HCT116 (cell line): Measurements from ENCODE around the gene CDH1. TPM values are rescaled to one million over a fixed set of nuclear protein-coding genes. Genes with fewer than 3 reads are reported as not detected.

Source experiments
- ATAC-seq: fragments of 200-7000 bp; cut with Tn5 transposase; 2 replicates; pipeline ENCODE4 v1.9.1; 2020; ENCODE audit warnings: mild to moderate bottlenecking, moderate library complexity
- BruUV-seq: library from RNA; stranded (reverse); fragments of 400-500 nt; replicated peaks from 2 replicates; lab custom pipeline; 2021; lab: Mats Ljungman, UMichigan
- CTCF ChIA-PET: fragments of 300-600 bp; sonication (Branson Sonifier 250); formaldehyde crosslinking; loops from one replicate; lab custom pipeline; 2021; ENCODE audit warnings: antibody characterized with exemption; lab: Charles Lee
- POLR2A ChIA-PET: fragments of 300-600, 350-600 bp; sonication (Branson Sonifier 250); formaldehyde crosslinking; loops from one replicate; lab custom pipeline; 2021; ENCODE audit warnings: antibody characterized with exemption; lab: Charles Lee
- RAD21 ChIA-PET, 2 experiments: fragments of 300-600 bp; sonication (Branson Sonifier 250); formaldehyde crosslinking; loops; one replicate each; lab custom pipeline; 2023; ENCODE audit warnings: low total read pairs in 2 of 2; ENCODE audit not compliant: uncharacterized antibody in 2 of 2, unreplicated experiment in 2 of 2, low non-redundant PET in 1 of 2; lab: Charles Lee
- DNase-seq: peaks from one replicate; pipeline ENCODE4 v3.0.0-alpha.2; 2010; ENCODE audit warnings: low read depth, low spot score
- H2AFZ ChIP-seq: fragments of 200-600 bp; shearing (Covaris generic), sonication (generic); 2 replicates; pipeline ENCODE4 v1.6.1; 2017; ENCODE audit warnings: low read depth, mixed run types, mixed read lengths, antibody characterized with exemption, low read length; ENCODE audit not compliant: poor library complexity, severe bottlenecking
- H3K27ac ChIP-seq: 2 replicates; pipeline ENCODE4 v1.5.1; 2012; ENCODE audit warnings: low read depth, low read length
- H3K27me3 ChIP-seq: fragments of 200-600 bp; sonication (generic); 2 replicates; pipeline ENCODE4 v1.6.1; 2016; ENCODE audit warnings: mixed run types, low read length, mixed read lengths; ENCODE audit not compliant: insufficient read depth
- H3K36me3 ChIP-seq, 2 experiments: fragments of 200-500 bp in 1 of 2; fragments of 200-600 bp in 1 of 2; sonication (Bioruptor generic) in 1 of 2; sonication (generic) in 1 of 2; 2 replicates each; pipeline versions ENCODE4 v1.5.1 to v1.6.1; 2014 to 2016; ENCODE audit warnings: low read length in 2 of 2, inconsistent platforms in 1 of 2, mixed read lengths in 1 of 2, mixed run types in 1 of 2; ENCODE audit not compliant: insufficient read depth in 2 of 2, control insufficient read depth in 1 of 2
- H3K4me1 ChIP-seq, 2 experiments: fragments of 200-600 bp in 1 of 2; sonication (generic) in 1 of 2; 2 replicates each; pipeline versions ENCODE4 v1.5.1 to v1.6.1; 2012 to 2017; ENCODE audit warnings: low read length in 2 of 2, inconsistent platforms in 1 of 2, mild to moderate bottlenecking in 1 of 2, mixed read lengths in 1 of 2, mixed run types in 1 of 2, moderate library complexity in 1 of 2; ENCODE audit not compliant: insufficient read depth in 2 of 2, control insufficient read depth in 1 of 2
- H3K4me2 ChIP-seq: fragments of 200-600 bp; sonication (generic); 2 replicates; pipeline ENCODE4 v1.6.1; 2017; ENCODE audit warnings: mixed run types, low read length, mixed read lengths
- H3K4me3 ChIP-seq, 2 experiments: fragments of 200-600 bp in 1 of 2; sonication (generic) in 1 of 2; replicated peaks in 1 of 2; 2 replicates each; pipeline ENCODE4 v1.5.1; 2011 to 2016; ENCODE audit warnings: low read length in 2 of 2, control low read depth in 1 of 2, low read depth in 1 of 2, mild to moderate bottlenecking in 1 of 2, mixed read lengths in 1 of 2, mixed run types in 1 of 2
- H3K79me2 ChIP-seq: fragments of 200-600 bp; sonication (generic); 2 replicates; pipeline ENCODE4 v1.6.1; 2017; ENCODE audit warnings: mild to moderate bottlenecking, mixed run types, low read length, moderate library complexity, mixed read lengths; ENCODE audit not compliant: insufficient read depth
- H3K9ac ChIP-seq: fragments of 200-600 bp; sonication (generic); 2 replicates; pipeline ENCODE4 v1.6.1; 2016; ENCODE audit warnings: low read length, mixed read lengths
- H3K9me2 ChIP-seq: fragments of 200-600 bp; sonication (generic), shearing (Covaris generic); 2 replicates; pipeline ENCODE4 v1.6.1; 2017; ENCODE audit warnings: mixed run types, mild to moderate bottlenecking, moderate library complexity; ENCODE audit not compliant: insufficient read depth
- H3K9me3 ChIP-seq, 2 experiments: fragments of 200-500 bp in 1 of 2; fragments of 200-600 bp in 1 of 2; sonication (Bioruptor generic) in 1 of 2; sonication (generic) in 1 of 2; 2 replicates each; pipeline ENCODE4 v1.6.1; 2014 to 2017; ENCODE audit warnings: low read length in 2 of 2, mixed read lengths in 2 of 2, inconsistent platforms in 1 of 2, low read depth in 1 of 2, mild to moderate bottlenecking in 1 of 2, mixed run types in 1 of 2, moderate library complexity in 1 of 2; ENCODE audit not compliant: control insufficient read depth in 1 of 2, insufficient read depth in 1 of 2
- H4K20me1 ChIP-seq: fragments of 200-600 bp; sonication (generic), shearing (Covaris generic); 2 replicates; pipeline ENCODE4 v1.6.1; 2017; ENCODE audit warnings: mixed run types, mild to moderate bottlenecking, moderate library complexity; ENCODE audit not compliant: insufficient read depth
- ATF3 ChIP-seq: IDR thresholded peaks from 2 replicates; pipeline ENCODE4 v1.6.1; 2012
- CBX3 ChIP-seq: IDR thresholded peaks from 2 replicates; pipeline ENCODE4 v1.6.1; 2012; ENCODE audit warnings: low read depth
- CEBPB ChIP-seq: IDR thresholded peaks from 2 replicates; pipeline ENCODE4 v1.6.1; 2012; ENCODE audit warnings: low read depth
- CTCF ChIP-seq, 3 experiments: fragments of 200-600 bp in 1 of 3; sonication (generic) in 1 of 3; IDR thresholded peaks in 2 of 3; conservative IDR thresholded peaks in 1 of 3; 2 replicates each; pipeline ENCODE4 v1.5.1; 2012 to 2017; ENCODE audit warnings: low read depth in 2 of 3, low read length in 2 of 3, antibody characterized with exemption in 1 of 3, borderline replicate concordance in 1 of 3, control low read depth in 1 of 3, mild to moderate bottlenecking in 1 of 3, mixed read lengths in 1 of 3, mixed run types in 1 of 3, moderate library complexity in 1 of 3; ENCODE audit not compliant: insufficient read depth in 1 of 3
- ELF1 ChIP-seq: IDR thresholded peaks from 2 replicates; pipeline ENCODE4 v1.6.1; 2012; ENCODE audit warnings: low read depth, borderline replicate concordance
- FOSL1 ChIP-seq: IDR thresholded peaks from 2 replicates; pipeline ENCODE4 v1.6.1; 2012; ENCODE audit warnings: low read depth
- JUND ChIP-seq: IDR thresholded peaks from 2 replicates; pipeline ENCODE4 v1.6.1; 2012
- POLR2A ChIP-seq: IDR thresholded peaks from 2 replicates; pipeline ENCODE4 v1.7.0; 2011; ENCODE audit warnings: borderline replicate concordance; ENCODE audit not compliant: insufficient read depth, insufficient read length; ENCODE audit errors: extremely low read depth
- POLR2AphosphoS5 ChIP-seq: IDR thresholded peaks from 2 replicates; pipeline ENCODE4 v1.6.1; 2011; ENCODE audit warnings: mild to moderate bottlenecking, low read depth, low read length, moderate library complexity
- RAD21 ChIP-seq: IDR thresholded peaks from 2 replicates; pipeline ENCODE4 v1.6.1; 2012; ENCODE audit warnings: low read depth, mild to moderate bottlenecking
- SIN3A ChIP-seq: IDR thresholded peaks from 2 replicates; pipeline ENCODE4 v1.6.1; 2012; ENCODE audit warnings: low read depth
- SP1 ChIP-seq: IDR thresholded peaks from 2 replicates; pipeline ENCODE4 v1.6.1; 2012; ENCODE audit warnings: low read depth
- SRF ChIP-seq: IDR thresholded peaks from 2 replicates; pipeline ENCODE4 v1.6.1; 2012; ENCODE audit warnings: low read depth
- TCF7L2 ChIP-seq: IDR thresholded peaks from 2 replicates; pipeline ENCODE4 v1.7.0; 2011; ENCODE audit warnings: borderline replicate concordance, inconsistent platforms; ENCODE audit not compliant: insufficient read depth, insufficient read length; ENCODE audit errors: extremely low read depth
- YY1 ChIP-seq: IDR thresholded peaks from 2 replicates; pipeline ENCODE4 v1.6.1; 2011; ENCODE audit warnings: low read length, low read depth, moderate library complexity, mild to moderate bottlenecking; ENCODE audit not compliant: insufficient replicate concordance; ENCODE audit errors: extremely low read depth
- ZFX ChIP-seq: fragments of 450-650 bp; IDR thresholded peaks from 2 replicates; pipeline ENCODE4 v1.6.1; 2017
- ZNF274 ChIP-seq: fragments of 200-500 bp; sonication (Bioruptor generic); IDR thresholded peaks from 2 replicates; pipeline ENCODE4 v1.6.1; 2014; ENCODE audit warnings: mild to moderate bottlenecking, low read depth, low read length, inconsistent platforms
- intact Hi-C: fragments of 100-400 bp; cut with micrococcal nuclease; formaldehyde crosslinking; loops from 2 replicates; pipeline ENCODE4 v1.10.0; 2022
- total RNA-seq: library from RNA; stranded (reverse); gene quantifications from one replicate; pipeline ENCODE4 v1.2.1, GENCODE V29; 2021; ENCODE audit not compliant: unreplicated experiment
- TF ChIP-seq, protein P1 (sequence below): IDR thresholded peaks from 2 replicates; pipeline ENCODE4 v1.6.1; 2011; ENCODE audit warnings: mild to moderate bottlenecking, low read length, moderate library complexity; ENCODE audit not compliant: insufficient replicate concordance; ENCODE audit errors: extremely low read depth
- TF ChIP-seq, protein P2 (sequence below): IDR thresholded peaks from 2 replicates; pipeline ENCODE4 v1.6.1; 2012

The CDH1 gene
- total RNA-seq, 1 experiment from 2014 or later: 73.2 TPM

- Histone ChIP-seq H3K79me2 (no peaks in the 10 kb centered on the region), H3K9ac (peak overlapping the region; percentile 54), H2AFZ (no peak overlapping the region), H3K36me3 (no peaks in the 10 kb centered on the region), H4K20me1 (no peaks in the 10 kb centered on the region), H3K9me3 (no peaks in the 10 kb centered on the region), H3K4me3 (peak overlapping the region; percentile 7 to 44; a peak in 2 of 4 replicates), H3K4me2 (peak overlapping the region; percentile 77), H3K4me1 (peaks cover 23 to 43% of the 10 kb centered on the region in 2 experiments), H3K27ac (peak overlapping the region; percentile 70), H3K27me3 (no peaks in the 10 kb centered on the region), H3K9me2 (no peaks in the 10 kb centered on the region)
- CTCF ChIA-PET: interaction anchor here (1.1 to 1.3 kb wide), 2 partner anchors 93 to 117 kb away, joined by 3 to 4 read pairs; no protein-coding TSS in a partner anchor
- RAD21 ChIA-PET: interaction anchor here (1.2 to 1.5 kb wide), 4 partner anchors 30 to 117 kb away, joined by 3 to 6 read pairs (median 4); partner anchors contain the start of gene CDH1 (in 1 of the 2)
- peak; percentile 75 for ATAC-seq
- no TSS peak for BruUV-seq
- POLR2A ChIA-PET: interaction anchor here (1.4 kb wide), 1 partner anchor 29 kb away, joined by 4 read pairs; the partner anchor contains the start of gene CDH1
- intact Hi-C loops: loop anchor here (2.0 to 5.0 kb wide), 4 partner anchors 35 to 415 kb away; no protein-coding TSS in a partner anchor
- DNase-seq: peak; percentile 64
- no peak for TF ChIP-seq ZFX
- 0 out of 2 replicates have a peak, but pooled peaks have one; percentile 36 for TF ChIP-seq JUND
- TF ChIP-seq SIN3A: peak; percentile 45; the same call in 1 of the 2 replicates
- no peak for TF ChIP-seq CEBPB
- TF ChIP-seq CBX3: peak; percentile 46; the same call in 1 of the 2 replicates
- peak; percentile 45 to 51 (median 45); a peak in 5 of 6 replicates for TF ChIP-seq CTCF (IDR thresholded peaks at IDR 0.05 in 2 of 3, conservative IDR thresholded peaks at IDR 0.05 in 1 of 3; ENCODE audit: borderline replicate concordance in 1 of 3, insufficient read depth in 1 of 3, low read depth in 2 of 3, low read length in 2 of 3)
- no peak for TF ChIP-seq YY1
- TF ChIP-seq SRF: no peak
- TF ChIP-seq, protein P1, sequence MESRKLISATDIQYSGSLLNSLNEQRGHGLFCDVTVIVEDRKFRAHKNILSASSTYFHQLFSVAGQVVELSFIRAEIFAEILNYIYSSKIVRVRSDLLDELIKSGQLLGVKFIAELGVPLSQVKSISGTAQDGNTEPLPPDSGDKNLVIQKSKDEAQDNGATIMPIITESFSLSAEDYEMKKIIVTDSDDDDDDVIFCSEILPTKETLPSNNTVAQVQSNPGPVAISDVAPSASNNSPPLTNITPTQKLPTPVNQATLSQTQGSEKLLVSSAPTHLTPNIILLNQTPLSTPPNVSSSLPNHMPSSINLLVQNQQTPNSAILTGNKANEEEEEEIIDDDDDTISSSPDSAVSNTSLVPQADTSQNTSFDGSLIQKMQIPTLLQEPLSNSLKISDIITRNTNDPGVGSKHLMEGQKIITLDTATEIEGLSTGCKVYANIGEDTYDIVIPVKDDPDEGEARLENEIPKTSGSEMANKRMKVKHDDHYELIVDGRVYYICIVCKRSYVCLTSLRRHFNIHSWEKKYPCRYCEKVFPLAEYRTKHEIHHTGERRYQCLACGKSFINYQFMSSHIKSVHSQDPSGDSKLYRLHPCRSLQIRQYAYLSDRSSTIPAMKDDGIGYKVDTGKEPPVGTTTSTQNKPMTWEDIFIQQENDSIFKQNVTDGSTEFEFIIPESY: no peak
- TF ChIP-seq RAD21: peak; percentile 40; the same call in 1 of the 2 replicates
- TF ChIP-seq POLR2AphosphoS5: no peak
- no peak for TF ChIP-seq ZNF274
- peak; percentile 65; the same call in 1 of the 2 replicates for TF ChIP-seq FOSL1
- TF ChIP-seq TCF7L2: no peak
- no peak for TF ChIP-seq ELF1
- TF ChIP-seq SP1: peak; percentile 47
- TF ChIP-seq POLR2A: no peak
- TF ChIP-seq, protein P2, sequence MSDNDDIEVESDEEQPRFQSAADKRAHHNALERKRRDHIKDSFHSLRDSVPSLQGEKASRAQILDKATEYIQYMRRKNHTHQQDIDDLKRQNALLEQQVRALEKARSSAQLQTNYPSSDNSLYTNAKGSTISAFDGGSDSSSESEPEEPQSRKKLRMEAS: peak; percentile 26; the same call in 1 of the 2 replicates
- no peak for TF ChIP-seq ATF3
Observed at GRCh38 chr16:68707340-68708152, 29.5 kb upstream of the CDH1 start.
